SU-DHL-6 (cell line): ENCODE measurements around the gene AGBL4.

Experiments
- EZH2phosphoT487 ChIP-seq: fragments of 200-600 bp; sonication (generic), shearing (Covaris generic); conservative IDR thresholded peaks from 2 replicates; pipeline ENCODE4 v1.6.1; 2018; ENCODE audit warnings: mild to moderate bottlenecking, antibody characterized with exemption, low read length, moderate library complexity, mixed read lengths
- TF ChIP-seq, protein P1 (sequence below): fragments of 200-600 bp; sonication (generic); IDR thresholded peaks from one replicate; pipeline ENCODE4 v1.5.1; 2017; ENCODE audit warnings: antibody characterized with exemption, mild to moderate bottlenecking, low read length, moderate library complexity; ENCODE audit not compliant: insufficient read depth, poor library complexity, severe bottlenecking

DNA sequence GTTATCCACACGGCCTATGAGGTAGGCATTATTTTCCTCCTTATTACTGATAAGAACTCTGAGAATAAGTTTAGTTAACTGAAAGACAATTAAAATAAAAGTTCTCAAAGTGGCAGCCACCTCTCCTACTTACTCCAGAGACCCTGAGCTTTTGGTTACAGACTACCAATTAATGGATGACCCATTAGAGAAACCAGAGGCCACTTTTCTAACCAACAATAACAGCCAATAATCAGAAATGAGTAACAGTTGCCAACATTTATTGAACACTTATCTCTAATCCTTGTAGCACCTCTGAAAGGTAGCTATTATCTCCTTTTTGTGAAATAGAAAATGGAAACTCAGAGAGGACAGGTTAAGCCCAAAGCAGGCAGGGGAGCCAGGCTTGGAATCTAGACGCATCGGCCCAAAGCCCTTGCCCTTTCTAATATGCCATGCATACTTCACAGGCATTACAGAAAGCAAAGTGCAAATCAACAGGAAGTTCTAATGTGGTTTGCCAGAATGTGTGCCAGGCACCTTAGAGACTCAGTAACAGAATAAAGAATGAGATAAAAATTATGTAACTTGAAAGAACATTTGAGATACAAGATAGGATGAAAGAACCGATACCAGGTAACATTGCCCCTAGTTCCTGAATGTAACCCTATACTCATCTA, 1297.1 kb downstream of the AGBL4 start:
- TF ChIP-seq, protein P1, sequence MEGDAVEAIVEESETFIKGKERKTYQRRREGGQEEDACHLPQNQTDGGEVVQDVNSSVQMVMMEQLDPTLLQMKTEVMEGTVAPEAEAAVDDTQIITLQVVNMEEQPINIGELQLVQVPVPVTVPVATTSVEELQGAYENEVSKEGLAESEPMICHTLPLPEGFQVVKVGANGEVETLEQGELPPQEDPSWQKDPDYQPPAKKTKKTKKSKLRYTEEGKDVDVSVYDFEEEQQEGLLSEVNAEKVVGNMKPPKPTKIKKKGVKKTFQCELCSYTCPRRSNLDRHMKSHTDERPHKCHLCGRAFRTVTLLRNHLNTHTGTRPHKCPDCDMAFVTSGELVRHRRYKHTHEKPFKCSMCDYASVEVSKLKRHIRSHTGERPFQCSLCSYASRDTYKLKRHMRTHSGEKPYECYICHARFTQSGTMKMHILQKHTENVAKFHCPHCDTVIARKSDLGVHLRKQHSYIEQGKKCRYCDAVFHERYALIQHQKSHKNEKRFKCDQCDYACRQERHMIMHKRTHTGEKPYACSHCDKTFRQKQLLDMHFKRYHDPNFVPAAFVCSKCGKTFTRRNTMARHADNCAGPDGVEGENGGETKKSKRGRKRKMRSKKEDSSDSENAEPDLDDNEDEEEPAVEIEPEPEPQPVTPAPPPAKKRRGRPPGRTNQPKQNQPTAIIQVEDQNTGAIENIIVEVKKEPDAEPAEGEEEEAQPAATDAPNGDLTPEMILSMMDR = no peak
- TF ChIP-seq EZH2phosphoT487 = no peak
